Keratinocyte (primary cell): Measurements from ENCODE around the gene ZNF292. TPM values are rescaled to one million over a fixed set of nuclear protein-coding genes. Genes with fewer than 3 reads are reported as not detected.

ENCODE experiments used
- DNase-seq: peaks from one replicate; pipeline ENCODE4 v3.0.0-alpha.2; 2011; ENCODE audit warnings: low read depth, missing footprints, low spot score
- FAIRE-seq: peaks from 2 replicates; lab custom pipeline; 2011; peaks lifted over from hg19 to GRCh38; lab: Jason Lieb, UNC
- H2AFZ ChIP-seq: 2 replicates; pipeline ENCODE4 v1.6.0; 2012; ENCODE audit warnings: low read length, control low read depth, inconsistent platforms; ENCODE audit not compliant: control insufficient read depth
- H3K27ac ChIP-seq: 2 replicates; pipeline ENCODE4 v1.5.1; 2011; ENCODE audit warnings: low read length; ENCODE audit not compliant: control insufficient read depth, insufficient read depth
- H3K27me3 ChIP-seq: 3 replicates; pipeline ENCODE4 v1.6.0; 2011; ENCODE audit warnings: low read length; ENCODE audit not compliant: control insufficient read depth, insufficient read depth; ENCODE audit errors: extremely low read depth
- H3K36me3 ChIP-seq, 2 experiments: 2 replicates in 1 of 2; 3 replicates in 1 of 2; pipeline ENCODE4 v1.5.1; 2011; ENCODE audit warnings: low read length in 2 of 2, mild to moderate bottlenecking in 1 of 2; ENCODE audit not compliant: control insufficient read depth in 2 of 2, insufficient read depth in 2 of 2; ENCODE audit errors: extremely low read depth in 1 of 2
- H3K4me1 ChIP-seq: 3 replicates; pipeline ENCODE4 v1.5.1; 2011; ENCODE audit warnings: low read length; ENCODE audit not compliant: control insufficient read depth, insufficient read depth; ENCODE audit errors: extremely low read depth
- H3K4me2 ChIP-seq: 3 replicates; pipeline ENCODE4 v1.6.0; 2011; ENCODE audit warnings: low read depth, low read length; ENCODE audit not compliant: control insufficient read depth, insufficient read depth; ENCODE audit errors: extremely low read depth
- H3K4me3 ChIP-seq, 3 experiments: fragments of 200-600 bp in 1 of 3; sonication (generic) in 1 of 3; 2 replicates in 2 of 3; 3 replicates in 1 of 3; pipeline ENCODE4 v1.5.1; 2011 to 2016; ENCODE audit warnings: low read length in 3 of 3, mild to moderate bottlenecking in 3 of 3, control low read depth in 2 of 3, inconsistent platforms in 1 of 3, low read depth in 1 of 3, mixed read lengths in 1 of 3, mixed run types in 1 of 3, moderate library complexity in 1 of 3; ENCODE audit not compliant: control insufficient read depth in 2 of 3, insufficient read depth in 2 of 3; ENCODE audit errors: extremely low read depth in 1 of 3
- H3K79me2 ChIP-seq: 2 replicates; pipeline ENCODE4 v1.6.0; 2012; ENCODE audit warnings: low read length; ENCODE audit not compliant: control insufficient read depth, insufficient read depth
- H3K9ac ChIP-seq: 3 replicates; pipeline ENCODE4 v1.6.0; 2011; ENCODE audit warnings: low read length; ENCODE audit not compliant: control insufficient read depth, insufficient read depth; ENCODE audit errors: extremely low read depth
- H3K9me1 ChIP-seq: 3 replicates; pipeline ENCODE4 v1.6.0; 2011; ENCODE audit warnings: low read length; ENCODE audit not compliant: control insufficient read depth, insufficient read depth; ENCODE audit errors: extremely low read depth
- H3K9me3 ChIP-seq: 2 replicates; pipeline ENCODE4 v1.5.1; 2012; ENCODE audit warnings: low read depth, low read length; ENCODE audit not compliant: control insufficient read depth
- H4K20me1 ChIP-seq: 3 replicates; pipeline ENCODE4 v1.6.0; 2011; ENCODE audit warnings: low read length; ENCODE audit not compliant: control insufficient read depth, insufficient read depth; ENCODE audit errors: extremely low read depth
- CTCF ChIP-seq, 3 experiments: IDR thresholded peaks in 1 of 3; conservative IDR thresholded peaks in 1 of 3; optimal IDR thresholded peaks in 1 of 3; 2 replicates in 2 of 3; 3 replicates in 1 of 3; pipeline versions ENCODE3 to v1.5.1; 2011; ENCODE audit warnings: low read length in 3 of 3, mild to moderate bottlenecking in 3 of 3, moderate library complexity in 2 of 3, control low read depth in 1 of 3, inconsistent platforms in 1 of 3; ENCODE audit not compliant: insufficient read depth in 2 of 3; ENCODE audit errors: extremely low read depth in 1 of 3
- EZH2 ChIP-seq: IDR thresholded peaks from one replicate; pipeline ENCODE4 v1.6.1; 2012; ENCODE audit warnings: inconsistent platforms, mild to moderate bottlenecking, low read length, moderate library complexity
- dilution Hi-C: fragments of 300-500 bp; cut with MboI; formaldehyde crosslinking; loops from one replicate; pipeline ENCODE4 v1.7.0; 2020; ENCODE audit warnings: low sequenced_read_pairs; ENCODE audit not compliant: extremely low pct_ligation_motif_present
- polyA minus RNA-seq, 3 experiments: library from RNA; depleted of rRNA, polyadenylated mRNA; stranded (reverse); fragments of >200 nt; gene quantifications; 1 replicate in 1 of 3; 2 replicates in 1 of 3; 3 replicates in 1 of 3; pipeline ENCODE4 v1.2.3, GENCODE V29; 2011
- polyA plus RNA-seq, 5 experiments: library from polyadenylated mRNA; depleted of rRNA in 3 of 5; stranded (reverse) in 3 of 5; stranded (forward) in 1 of 5; unstranded in 1 of 5; fragments of >200 nt; gene quantifications; 1 replicate in 1 of 5; 2 replicates in 3 of 5; 3 replicates in 1 of 5; pipeline versions ENCODE4 v1.2.1 to v1.2.3, GENCODE V29; 2011 to 2012; ENCODE audit warnings: missing spikeins in 2 of 5, low read depth in 1 of 5, low replicate concordance in 1 of 5

Gene ZNF292
- polyA plus RNA-seq (4.9 to 8.4 TPM (median 5.5 TPM) in 3 replicates), polyA minus RNA-seq (5.7 to 34.7 TPM (median 16.1 TPM) in 3 replicates)
- 215 TPM for polyA plus RNA-seq (2011; ENCODE audit: low read depth)
- 1.2 and 3.1 TPM in 2 replicates for polyA plus RNA-seq (2011; cell fraction: cytosol; rRNA removed)
- 9.9 and 14.0 TPM in 2 replicates for polyA plus RNA-seq (2011; cell fraction: nucleus; rRNA removed)
- polyA plus RNA-seq (2012; ENCODE audit: low replicate concordance) = 4.7 and 32.6 TPM in 2 replicates
- polyA minus RNA-seq (2011; cell fraction: cytosol; rRNA and poly(A)+ RNA removed) = 3.3 TPM
- polyA minus RNA-seq (2011; cell fraction: nucleus; rRNA and poly(A)+ RNA removed) = 32.2 and 62.9 TPM in 2 replicates

- Histone ChIP-seq H3K4me3 (peak within 1 kb of the TSS; percentile 71 to 89 (median 83)), H3K4me1 (peaks cover 38% of the 10 kb centered on the region), H3K9me3 (no peaks in the 10 kb centered on the region), H2AFZ (peak within 1 kb of the TSS; percentile 94), H4K20me1 (no peaks in the 10 kb centered on the region), H3K4me2 (peak within 1 kb of the TSS; percentile 99), H3K9ac (peak within 1 kb of the TSS; percentile 92), H3K79me2 (peaks cover 48% of the 10 kb centered on the region), H3K9me1 (no peaks in the 10 kb centered on the region), H3K36me3 (no peaks in the 10 kb centered on the region), H3K27me3 (no peaks in the 10 kb centered on the region), H3K27ac (peak within 1 kb of the TSS; percentile 95)
- no peak for FAIRE-seq
- TF ChIP-seq EZH2 (no peak), CTCF (optimal IDR thresholded peaks at IDR 0.05 in 1 of 3, IDR thresholded peaks at IDR 0.05 in 1 of 3, conservative IDR thresholded peaks at IDR 0.05 in 1 of 3; ENCODE audit: extremely low read depth in 1 of 3, insufficient read depth in 2 of 3, low read length in 3 of 3) (no peak)
- dilution Hi-C loops = no loop called here
- DNase-seq = peak; percentile 64
Observed at GRCh38 chr6:87154993-87155841, at the start of gene ZNF292. TSS of gene ZNF292 (plus strand) at chr6:87155565. CDS start at chr6:87155592, 27 bp downstream.

- H3K4me3 ChIP-seq = no peak overlapping the region
- no peaks in the 10 kb centered on the region for H3K4me1 ChIP-seq
- H3K9ac ChIP-seq = no peak overlapping the region
- no peak for FAIRE-seq
- H3K9me1 ChIP-seq = no peaks in the 10 kb centered on the region
- TF ChIP-seq EZH2 (no peak), CTCF (optimal IDR thresholded peaks at IDR 0.05 in 1 of 3, IDR thresholded peaks at IDR 0.05 in 1 of 3, conservative IDR thresholded peaks at IDR 0.05 in 1 of 3; ENCODE audit: extremely low read depth in 1 of 3, insufficient read depth in 2 of 3, low read length in 3 of 3) (no peak)
- H3K27ac ChIP-seq = no peak overlapping the region
- no peaks in the 10 kb centered on the region for H3K79me2 ChIP-seq
- dilution Hi-C loops = no loop called here
- H3K27me3 ChIP-seq = no peaks in the 10 kb centered on the region
- H4K20me1 ChIP-seq = no peaks in the 10 kb centered on the region
- no peak overlapping the region for H2AFZ ChIP-seq
- H3K9me3 ChIP-seq = no peaks in the 10 kb centered on the region
- no peak for DNase-seq
- H3K4me2 ChIP-seq = no peak overlapping the region
- no peaks in the 10 kb centered on the region for H3K36me3 ChIP-seq
Observed at GRCh38 chr6:87105823-87106222, 49.5 kb upstream of the ZNF292 start.
